CD4-positive, CD25-positive, alpha-beta regulatory T cell (primary cell): ENCODE measurements around the gene DEFB116. TPM values are rescaled to one million over a fixed set of nuclear protein-coding genes. Genes with fewer than 3 reads are reported as not detected.

ENCODE experiments used
- ATAC-seq, 2 donors: fragments of 150-1000 bp; cut with Tn5 transposase; one replicate each; pipeline ENCODE4 v1.10.0; 2021; ENCODE audit warnings: low read depth in 2 of 2, moderate number of reproducible peaks in 2 of 2, moderate library complexity in 1 of 2
- DNase-seq, 3 donors: peaks; one replicate each; pipeline versions ENCODE4 v3.0.0 to v3.0.0-alpha.2; 2012 to 2022; ENCODE audit warnings: mixed read lengths in 1 of 3
- H3K27ac ChIP-seq: one replicate; pipeline ENCODE4 v1.7.0; 2013; ENCODE audit warnings: mild to moderate bottlenecking, low read length; ENCODE audit not compliant: insufficient read depth, poor library complexity, severe bottlenecking
- H3K27me3 ChIP-seq: one replicate; pipeline ENCODE4 v1.7.0; 2013; ENCODE audit warnings: low read length; ENCODE audit not compliant: control insufficient read depth, insufficient read depth
- H3K36me3 ChIP-seq: one replicate; pipeline ENCODE4 v1.7.0; 2013; ENCODE audit warnings: mild to moderate bottlenecking, low read length, moderate library complexity; ENCODE audit not compliant: control insufficient read depth, insufficient read depth
- H3K4me1 ChIP-seq: 2 replicates; pipeline ENCODE4 v1.7.0; 2013; ENCODE audit warnings: mild to moderate bottlenecking, low read length; ENCODE audit not compliant: insufficient read depth, control insufficient read depth, poor library complexity, severe bottlenecking
- H3K4me3 ChIP-seq: one replicate; pipeline ENCODE4 v1.7.0; 2013; ENCODE audit warnings: low read depth, mild to moderate bottlenecking, low read length, moderate library complexity
- H3K9me3 ChIP-seq, 2 experiments: 1 replicate in 1 of 2; 2 replicates in 1 of 2; pipeline ENCODE4 v1.7.0; 2013; ENCODE audit warnings: low read length in 2 of 2, mild to moderate bottlenecking in 1 of 2, moderate library complexity in 1 of 2; ENCODE audit not compliant: control insufficient read depth in 2 of 2
- H3K27ac Mint-ChIP-seq, 3 donors: one replicate each; pipeline ENCODE4 v1.8.0; 2020 to 2022; ENCODE audit warnings: mild to moderate bottlenecking in 3 of 3, mixed read lengths in 3 of 3, moderate library complexity in 2 of 3
- H3K27me3 Mint-ChIP-seq: one replicate; pipeline ENCODE4 v1.8.0; 2022; ENCODE audit warnings: mild to moderate bottlenecking, mixed read lengths
- H3K36me3 Mint-ChIP-seq: one replicate; pipeline ENCODE4 v1.8.0; 2020; ENCODE audit warnings: mixed read lengths
- H3K4me1 Mint-ChIP-seq, 4 donors: one replicate each; pipeline ENCODE4 v1.8.0; 2020 to 2022; ENCODE audit warnings: mixed read lengths in 4 of 4, mild to moderate bottlenecking in 1 of 4
- H3K4me3 Mint-ChIP-seq, 4 donors: one replicate each; pipeline ENCODE4 v1.8.0; 2020 to 2022; ENCODE audit warnings: mild to moderate bottlenecking in 4 of 4, mixed read lengths in 4 of 4, moderate library complexity in 3 of 4
- H3K9me3 Mint-ChIP-seq, 7 donors: one replicate each; pipeline ENCODE4 v1.8.0; 2020 to 2022; ENCODE audit warnings: mixed read lengths in 7 of 7, mild to moderate bottlenecking in 3 of 7, moderate library complexity in 2 of 7
- polyA plus RNA-seq, 4 donors: library from polyadenylated mRNA; unstranded; fragments of 300-500 nt; fragmentation: Illumina TruSeq; gene quantifications; one replicate each; pipeline ENCODE4 v1.2.3, GENCODE V29; 2021
- total RNA-seq: library from RNA; stranded (reverse); gene quantifications from one replicate; pipeline ENCODE4 v1.2.3, GENCODE V29; 2022

Gene DEFB116
- total and polyA plus RNA-seq, 5 donors from 2014 or later = not detected

- ATAC-seq = no peak
These were observed 48.0 kb downstream of the DEFB116 start for GRCh38 chr20:31260326-31260932.

GRCh38 chr20:31257364-31257763 lies 51.0 kb downstream of the DEFB116 start, which contains the start of gene DEFB115:
DEFB115 (plus strand) TSS chr20:31257664; CDS start chr20:31257664, 0 bp downstream.
- no peaks in the 10 kb centered on the region for H3K9me3 ChIP-seq
- H3K4me3 Mint-ChIP-seq = no peak within 1 kb of the TSS
- DNase-seq (no peak), ATAC-seq (no peak)
- no peaks in the 10 kb centered on the region for H3K27me3 Mint-ChIP-seq
- H3K36me3 Mint-ChIP-seq = no peaks in the 10 kb centered on the region
- no peaks in the 10 kb centered on the region for H3K27me3 ChIP-seq
- H3K27ac Mint-ChIP-seq = no peak within 1 kb of the TSS
- H3K27ac ChIP-seq = no peak within 1 kb of the TSS
- no peaks in the 10 kb centered on the region for H3K4me1 ChIP-seq
- H3K9me3 Mint-ChIP-seq = peaks cover 4 to 15% (median 6%) of the 10 kb centered on the region in 7 donors
- no peak within 1 kb of the TSS for H3K4me3 ChIP-seq
- no peaks in the 10 kb centered on the region for H3K4me1 Mint-ChIP-seq
- no peaks in the 10 kb centered on the region for H3K36me3 ChIP-seq

More at GRCh38 chr20:31260326-31260932, 48.0 kb downstream of the DEFB116 start:
- no peak overlapping the region for H3K27ac Mint-ChIP-seq
- Histone ChIP-seq H3K4me3 (no peak overlapping the region), H3K4me1 (no peaks in the 10 kb centered on the region), H3K27ac (no peak overlapping the region), H3K27me3 (no peaks in the 10 kb centered on the region), H3K36me3 (no peaks in the 10 kb centered on the region), H3K9me3 (no peaks in the 10 kb centered on the region)
- no peaks in the 10 kb centered on the region for H3K27me3 Mint-ChIP-seq
- no peak overlapping the region for H3K4me3 Mint-ChIP-seq
- no peaks in the 10 kb centered on the region for H3K4me1 Mint-ChIP-seq
- peaks cover 2 to 11% (median 6%) of the 10 kb centered on the region in 7 donors for H3K9me3 Mint-ChIP-seq
- no peak for DNase-seq
- no peaks in the 10 kb centered on the region for H3K36me3 Mint-ChIP-seq

GRCh38 chr20:31256959-31257358 lies 51.4 kb downstream of the DEFB116 start:
- H3K4me1 ChIP-seq = no peaks in the 10 kb centered on the region
- H3K9me3 ChIP-seq = no peaks in the 10 kb centered on the region
- Mint-ChIP-seq H3K36me3 (no peaks in the 10 kb centered on the region), H3K9me3 (peaks cover 4 to 16% (median 6%) of the 10 kb centered on the region in 7 donors), H3K4me3 (no peak overlapping the region), H3K27ac (no peak overlapping the region), H3K27me3 (no peaks in the 10 kb centered on the region), H3K4me1 (no peaks in the 10 kb centered on the region)
- H3K27me3 ChIP-seq = no peaks in the 10 kb centered on the region
- DNase-seq (no peak), ATAC-seq (no peak)
- no peaks in the 10 kb centered on the region for H3K36me3 ChIP-seq
- H3K27ac ChIP-seq = no peak overlapping the region
- no peak overlapping the region for H3K4me3 ChIP-seq

Other genes starting within 250 kb of the DEFB116 start
- not detected for gene DEFB115, start 50.9 kb downstream of the DEFB116 start, total RNA-seq
- gene DEFB115, start 50.9 kb downstream of the DEFB116 start, polyA plus RNA-seq = not detected
- gene DEFB118, start 60.0 kb upstream of the DEFB116 start, total RNA-seq = not detected
- gene DEFB118, start 60.0 kb upstream of the DEFB116 start, polyA plus RNA-seq = not detected
- gene DEFB119, start 82.0 kb upstream of the DEFB116 start, total RNA-seq = not detected
- not detected for gene DEFB119, start 82.0 kb upstream of the DEFB116 start, polyA plus RNA-seq
- gene DEFB121, start 97.6 kb upstream of the DEFB116 start, total RNA-seq = not detected
- gene DEFB121, start 97.6 kb upstream of the DEFB116 start, polyA plus RNA-seq = not detected
- not detected for gene DEFB123, start 132.0 kb upstream of the DEFB116 start, total RNA-seq
- gene DEFB123, start 132.0 kb upstream of the DEFB116 start, polyA plus RNA-seq = not detected
- not detected for gene DEFB124, start 166.5 kb upstream of the DEFB116 start, total RNA-seq
- gene DEFB124, start 166.5 kb upstream of the DEFB116 start, polyA plus RNA-seq = not detected
- not detected for gene REM1, start 166.7 kb upstream of the DEFB116 start, total RNA-seq
- gene REM1, start 166.7 kb upstream of the DEFB116 start, polyA plus RNA-seq = not detected
- 111 TPM for gene HM13, start 205.9 kb upstream of the DEFB116 start, total RNA-seq
- gene HM13, start 205.9 kb upstream of the DEFB116 start, polyA plus RNA-seq = 100 to 1,000 TPM; 119 to 142 (median 137) TPM